Endothelial cell of umbilical vein (primary cell): Measurements from ENCODE around the gene TMEM154. TPM values are rescaled to one million over a fixed set of nuclear protein-coding genes. Genes with fewer than 3 reads are reported as not detected.

ENCODE experiments used
- BruUV-seq: library from RNA; stranded (reverse); fragments of 400-500 nt; replicated peaks from 2 replicates; lab custom pipeline; 2021; lab: Mats Ljungman, UMichigan
- CTCF ChIA-PET: fragments of 300-600, 350-600 bp; sonication (Branson Sonifier 250); formaldehyde crosslinking; loops from one replicate; lab custom pipeline; 2021; ENCODE audit warnings: antibody characterized with exemption, inconsistent platforms; lab: Charles Lee
- POLR2A ChIA-PET: fragments of 300-600, 350-600 bp; sonication (Branson Sonifier 250); formaldehyde crosslinking; loops from one replicate; lab custom pipeline; 2021; ENCODE audit warnings: antibody characterized with exemption, inconsistent platforms; lab: Charles Lee
- DNase-seq: peaks from one replicate; pipeline ENCODE4 v3.0.0-alpha.2; 2011; ENCODE audit warnings: low read depth, low spot score
- FAIRE-seq: peaks from 2 replicates; lab custom pipeline; 2011; peaks lifted over from hg19 to GRCh38; lab: Jason Lieb, UNC
- H2AFZ ChIP-seq: 2 replicates; pipeline ENCODE4 v1.6.0; 2012; ENCODE audit warnings: low read depth, low read length, control low read depth, inconsistent platforms
- H3K27ac ChIP-seq: 2 replicates; pipeline ENCODE4 v1.5.1; 2011; ENCODE audit warnings: low read depth, mild to moderate bottlenecking, control low read depth, low read length, moderate library complexity; ENCODE audit not compliant: insufficient read depth
- H3K27me3 ChIP-seq, 2 experiments: 2 replicates each; pipeline versions ENCODE4 v1.6.0 to v1.6.1; 2011; ENCODE audit warnings: low read length in 2 of 2, mixed read lengths in 1 of 2; ENCODE audit not compliant: control insufficient read depth in 2 of 2, insufficient read depth in 2 of 2
- H3K36me3 ChIP-seq, 2 experiments: 2 replicates in 1 of 2; 3 replicates in 1 of 2; pipeline ENCODE4 v1.5.1; 2011; ENCODE audit warnings: low read length in 2 of 2, mild to moderate bottlenecking in 1 of 2, moderate library complexity in 1 of 2; ENCODE audit not compliant: control insufficient read depth in 2 of 2, insufficient read depth in 2 of 2; ENCODE audit errors: extremely low read depth in 1 of 2
- H3K4me1 ChIP-seq: 3 replicates; pipeline ENCODE4 v1.5.1; 2011; ENCODE audit warnings: mild to moderate bottlenecking, low read length; ENCODE audit not compliant: control insufficient read depth, insufficient read depth; ENCODE audit errors: extremely low read depth
- H3K4me2 ChIP-seq: 2 replicates; pipeline ENCODE4 v1.6.1; 2011; ENCODE audit warnings: low read length, control low read depth, mixed read lengths; ENCODE audit not compliant: insufficient read depth
- H3K4me3 ChIP-seq, 3 experiments: fragments of 200-600 bp in 1 of 3; sonication (generic), shearing (Covaris generic) in 1 of 3; replicated peaks in 1 of 3; 2 replicates each; pipeline ENCODE4 v1.5.1; 2011 to 2016; ENCODE audit warnings: control low read depth in 3 of 3, low read length in 3 of 3, mild to moderate bottlenecking in 2 of 3, inconsistent platforms in 1 of 3, low read depth in 1 of 3, moderate library complexity in 1 of 3; ENCODE audit not compliant: insufficient read depth in 1 of 3
- H3K79me2 ChIP-seq: 2 replicates; pipeline ENCODE4 v1.6.0; 2012; ENCODE audit warnings: low read length, inconsistent platforms; ENCODE audit not compliant: control insufficient read depth, insufficient read depth
- H3K9ac ChIP-seq: replicated peaks from 2 replicates; pipeline ENCODE3; 2011; ENCODE audit warnings: low read length, control low read depth; ENCODE audit not compliant: insufficient read depth; ENCODE audit errors: extremely low read depth
- H3K9me1 ChIP-seq: replicated peaks from 3 replicates; pipeline ENCODE4 v1.6.0; 2011; ENCODE audit warnings: mild to moderate bottlenecking, low read length; ENCODE audit not compliant: control insufficient read depth, insufficient read depth; ENCODE audit errors: extremely low read depth
- H3K9me3 ChIP-seq: replicated peaks from 2 replicates; pipeline ENCODE4 v1.5.1; 2012; ENCODE audit warnings: low read length, inconsistent platforms; ENCODE audit not compliant: control insufficient read depth, insufficient read depth
- H4K20me1 ChIP-seq: replicated peaks from 2 replicates; pipeline ENCODE3; 2011; ENCODE audit warnings: mild to moderate bottlenecking, low read length; ENCODE audit not compliant: control insufficient read depth, insufficient read depth; ENCODE audit errors: extremely low read depth
- CTCF ChIP-seq, 2 donors: IDR thresholded peaks; 1 replicate in 1 of 2; 2 replicates in 1 of 2; pipeline ENCODE4 v1.5.1; 2011; ENCODE audit warnings: low read length in 2 of 2, mild to moderate bottlenecking in 2 of 2, moderate library complexity in 2 of 2, control low read depth in 1 of 2, inconsistent platforms in 1 of 2, low read depth in 1 of 2; ENCODE audit not compliant: insufficient read depth in 1 of 2; ENCODE audit errors: extremely low read depth in 1 of 2
- EZH2 ChIP-seq: IDR thresholded peaks from 2 replicates; pipeline ENCODE4 v1.6.1; 2012; ENCODE audit warnings: borderline replicate concordance, low read depth, mild to moderate bottlenecking, moderate library complexity, low read length, inconsistent platforms; ENCODE audit not compliant: severe bottlenecking
- FOS ChIP-seq: IDR thresholded peaks from 2 replicates; pipeline ENCODE4 v1.6.1; 2011; ENCODE audit warnings: mild to moderate bottlenecking, low read length, moderate library complexity, borderline replicate concordance; ENCODE audit not compliant: insufficient read depth
- GATA2 ChIP-seq: IDR thresholded peaks from 2 replicates; pipeline ENCODE4 v1.7.0; 2011; ENCODE audit warnings: low read depth, mild to moderate bottlenecking, moderate library complexity, mixed read lengths, low read length; ENCODE audit not compliant: insufficient read length, insufficient read depth
- JUN ChIP-seq: IDR thresholded peaks from 2 replicates; pipeline ENCODE4 v1.6.1; 2011; ENCODE audit warnings: borderline replicate concordance, low read depth; ENCODE audit not compliant: insufficient read length, insufficient read depth
- MAX ChIP-seq: IDR thresholded peaks from 2 replicates; pipeline ENCODE4 v1.6.1; 2011; ENCODE audit not compliant: insufficient read depth, insufficient read length
- MYC ChIP-seq: IDR thresholded peaks from one replicate; pipeline ENCODE4 v1.6.1; 2011; ENCODE audit warnings: mild to moderate bottlenecking, low read depth, low read length
- POLR2A ChIP-seq: IDR thresholded peaks from 2 replicates; pipeline ENCODE4 v1.6.1; 2012; ENCODE audit warnings: low read depth, mild to moderate bottlenecking, control low read depth, low read length
- POLR2AphosphoS5 ChIP-seq: IDR thresholded peaks from 2 replicates; pipeline ENCODE4 v1.6.1; 2012; ENCODE audit warnings: low read depth, mild to moderate bottlenecking, control low read depth, low read length, moderate library complexity; ENCODE audit not compliant: insufficient read depth
- dilution Hi-C: fragments of 300-500 bp; cut with MboI; formaldehyde crosslinking; loops from one replicate; pipeline ENCODE4 v1.15.0; 2019; ENCODE audit warnings: low sequenced_read_pairs; ENCODE audit not compliant: extremely low pct_ligation_motif_present
- intact Hi-C: fragments of 100-400 bp; cut with micrococcal nuclease; formaldehyde crosslinking; loops from one replicate; pipeline ENCODE4 v1.10.0; 2022
- polyA plus RNA-seq, 4 experiments: library from polyadenylated mRNA; depleted of rRNA in 3 of 4; stranded (reverse) in 3 of 4; unstranded in 1 of 4; fragments of >200 nt; gene quantifications; 2 replicates each; pipeline versions ENCODE4 v1.2.1 to v1.2.3, GENCODE V29; 2011 to 2012; ENCODE audit warnings: missing spikeins in 1 of 4
- total RNA-seq: library from RNA; stranded (reverse); gene quantifications from 2 replicates; pipeline ENCODE4 v1.2.3, GENCODE V29; 2021

Gene TMEM154
- total and polyA plus RNA-seq, 2 donors (not counting 3 experiments of a cell fraction or from before 2014, with no cell fraction given) = 5.4 to 50.0 TPM

GRCh38 chr4:152579107-152579764, 100.6 kb downstream of the TMEM154 start:
- Histone ChIP-seq H3K27me3 (peaks cover 0 to 4% of the 10 kb centered on the region in 2 experiments), H3K79me2 (no peaks in the 10 kb centered on the region), H3K27ac (no peak overlapping the region), H3K36me3 (no peaks in the 10 kb centered on the region), H3K9me1 (no peaks in the 10 kb centered on the region), H3K4me2 (no peak overlapping the region), H3K4me1 (no peaks in the 10 kb centered on the region), H3K9me3 (no peaks in the 10 kb centered on the region), H3K9ac (no peak overlapping the region), H4K20me1 (no peaks in the 10 kb centered on the region), H2AFZ (no peak overlapping the region), H3K4me3 (no peak overlapping the region)
- TF ChIP-seq MAX (no peak), GATA2 (no peak), MYC (no peak), POLR2A (no peak), FOS (no peak), POLR2AphosphoS5 (no peak), CTCF (IDR thresholded peaks at IDR 0.05; ENCODE audit: extremely low read depth in 1 of 2, insufficient read depth in 1 of 2, low read depth in 1 of 2, low read length in 2 of 2) (no peak), JUN (no peak), EZH2 (no peak)
- dilution Hi-C loops = no loop called here
- ChIA-PET CTCF (interaction anchor here (0.8 to 2.0 kb wide), 5 partner anchors 12 to 78 kb away, joined by 3 to 13 read pairs (median 5); no protein-coding TSS in a partner anchor), POLR2A (no interaction called here)
- DNase-seq = no peak
- BruUV-seq = no TSS peak
- intact Hi-C loops = no loop called here
- no peak for FAIRE-seq
